OCI-LY7 (cell line): ENCODE data around the gene KIF13A.

Source experiments
- CTCF ChIP-seq: fragments of 200-600 bp; sonication (generic); conservative IDR thresholded peaks from 2 replicates; pipeline ENCODE4 v1.5.1; 2014; ENCODE audit warnings: mild to moderate bottlenecking, antibody characterized with exemption, low read length, moderate library complexity, mixed read lengths
- EZH2phosphoT487 ChIP-seq: fragments of 200-600 bp; sonication (generic); IDR thresholded peaks from 2 replicates; pipeline ENCODE4 v1.6.1; 2018; ENCODE audit warnings: low read depth, borderline replicate concordance, mild to moderate bottlenecking, mixed run types, antibody characterized with exemption, low read length, moderate library complexity, mixed read lengths

- TF ChIP-seq CTCF (no peak), EZH2phosphoT487 (no peak)
Measured at GRCh38 chr6:17803409-17803808, 184.0 kb downstream of the KIF13A start.
